ENCODE data around the gene DECR2.

DECR2 gene

GRCh38 chr16:352547-353403, 48.9 kb upstream of the DECR2 start, which contains the start of gene AXIN1 (continued):
- 0 out of 2 replicates have a peak, but pooled peaks have one; percentile 41 for TF ChIP-seq PRDM10 (tag by site-specific recombination; IDR thresholded peaks at IDR 0.05)
- TF ChIP-seq ZSCAN30 (tag by site-specific recombination; IDR thresholded peaks at IDR 0.05): no peak
- TF ChIP-seq ZNF19 (tag by site-specific recombination; IDR thresholded peaks at IDR 0.05; ENCODE audit: low read depth): no peak
- TF ChIP-seq PATZ1 (tag by site-specific recombination; IDR thresholded peaks at IDR 0.05): peak; percentile 86
- peak; percentile 68; the same call in 1 of the 2 replicates for TF ChIP-seq ZBTB20 (tag by site-specific recombination; IDR thresholded peaks at IDR 0.05)
- TF ChIP-seq ZNF341 (tag by site-specific recombination; IDR thresholded peaks at IDR 0.05; ENCODE audit: low read depth): peak; percentile 96
- peak; percentile 86 for TF ChIP-seq SP2 (tag by site-specific recombination; IDR thresholded peaks at IDR 0.05)
- peak; percentile 73; the same call in 1 of the 2 replicates for TF ChIP-seq ZNF76 (tag by site-specific recombination; IDR thresholded peaks at IDR 0.05; ENCODE audit: borderline replicate concordance, low read depth)
- 0 out of 2 replicates have a peak, but pooled peaks have one; percentile 19 for TF ChIP-seq ZFP69B (tag by site-specific recombination; IDR thresholded peaks at IDR 0.05)

GRCh38 chr16:353404-354290, 48.0 kb upstream of the DECR2 start:
- H3K4me1 ChIP-seq (ENCODE audit: control insufficient read depth, insufficient read depth, low read length): peaks cover 2% of the 10 kb centered on the region; the same call in 1 of the 2 replicates
- H3K4me3 ChIP-seq (ENCODE audit: low read depth, low read length): peak overlapping the region; percentile 23
- H3K36me3 ChIP-seq (ENCODE audit: control insufficient read depth in 2 of 2, insufficient read depth in 1 of 2, low read length in 2 of 2): peaks cover 0 to 12% of the 10 kb centered on the region in 2 experiments; a peak in 2 of 3 replicates
- no peak overlapping the region; the same call in 1 of the 2 replicates for H3K27ac ChIP-seq (ENCODE audit: extremely low read depth, low read depth, low read length)
- CTCF ChIA-PET: interaction anchor here (1.4 kb wide), 1 partner anchor 119 kb away, joined by 4 read pairs; the partner anchor contains the start of gene FAM234A
- no peaks in the 10 kb centered on the region for H3K9me3 ChIP-seq (ENCODE audit: control insufficient read depth, insufficient read depth, low read depth, low read length)
- POLR2A ChIA-PET: interaction anchor here (0.5 to 1.8 kb wide), 20 partner anchors 9 to 367 kb away, joined by 3 to 31 read pairs (median 4); partner anchors contain the start of genes ANTKMT, LUC7L, MRPL28 and POLR3K
- TF ChIP-seq GFI1B (tag by site-specific recombination; IDR thresholded peaks at IDR 0.05) (no peak), GLIS1 (tag by site-specific recombination; IDR thresholded peaks at IDR 0.05) (peak; percentile 63), MYNN (tag by site-specific recombination; IDR thresholded peaks at IDR 0.05; ENCODE audit: borderline replicate concordance) (no peak), RBAK (tag by site-specific recombination; IDR thresholded peaks at IDR 0.05) (no peak), ZNF707 (tag by site-specific recombination; IDR thresholded peaks at IDR 0.05) (no peak), ZNF239 (tag by site-specific recombination; IDR thresholded peaks at IDR 0.05) (no peak), KLF17 (tag by site-specific recombination; IDR thresholded peaks at IDR 0.05) (0 out of 2 replicates have a peak, but pooled peaks have one; percentile 8), HIC1 (tag by site-specific recombination; IDR thresholded peaks at IDR 0.05) (no peak; the same call in 1 of the 2 replicates), ZNF560 (tag by site-specific recombination; IDR thresholded peaks at IDR 0.05; ENCODE audit: borderline replicate concordance) (no peak), MEIS1 (CRISPR knock-in tag; IDR thresholded peaks at IDR 0.05; ENCODE audit: borderline replicate concordance) (no peak), SP3 (tag by site-specific recombination; IDR thresholded peaks at IDR 0.05) (no peak), ZNF513 (tag by site-specific recombination; IDR thresholded peaks at IDR 0.05) (no peak), ZBTB7A (tag by site-specific recombination; IDR thresholded peaks at IDR 0.05; ENCODE audit: low read depth) (0 out of 2 replicates have a peak, but pooled peaks have one; percentile 3)
